Left renal pelvis (tissue), 4 donors: ENCODE data around the gene RRP1. TPM values are rescaled to one million over a fixed set of nuclear protein-coding genes. Genes with fewer than 3 reads are reported as not detected.
A peak's percentile ranks its signal among the peaks of the same experiment; 100 is the strongest.

Experiments
- DNase-seq, 4 donors: peaks; one replicate each; pipeline ENCODE4 v3.0.0-alpha.2; 2013; ENCODE audit warnings: low read depth in 4 of 4, low spot score in 3 of 4
- polyA plus RNA-seq, 4 donors: library from polyadenylated mRNA; unstranded; fragments of 120-200 nt; gene quantifications; one replicate each; pipeline ENCODE4 v1.2.1, GENCODE V29; 2013; ENCODE audit not compliant: insufficient read length in 4 of 4

Gene RRP1
- polyA plus RNA-seq, 4 donors: 23.4 to 35.9 (median 28.6) TPM

DNA sequence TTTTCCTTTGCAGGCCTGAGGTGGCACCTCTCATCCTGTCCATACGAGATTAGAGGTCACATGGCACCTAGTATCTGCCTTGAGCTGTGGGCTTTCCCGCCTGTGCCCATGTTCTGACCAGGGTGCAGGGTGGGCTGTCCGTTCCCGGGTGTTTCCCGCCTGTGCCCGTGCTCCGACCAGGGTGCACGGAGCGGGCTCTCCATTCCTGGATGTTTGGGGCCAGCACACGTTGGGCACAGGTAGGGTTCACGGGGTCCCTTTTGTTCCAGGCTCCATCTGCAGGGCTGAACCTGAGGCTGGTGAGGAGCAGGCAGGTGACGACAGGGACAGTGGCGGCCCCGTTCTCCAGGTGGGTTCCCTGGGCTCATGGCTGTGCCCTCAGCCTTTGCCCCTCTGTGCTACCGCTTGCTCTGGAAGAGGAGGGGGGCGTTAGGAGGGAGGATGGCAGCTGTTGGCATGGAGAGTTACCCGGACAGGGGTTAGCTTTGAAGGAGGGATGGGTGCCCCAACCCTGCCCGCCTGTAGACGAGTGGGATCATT lies 10.0 kb downstream of the RRP1 start:
- no peak for DNase-seq

DNA sequence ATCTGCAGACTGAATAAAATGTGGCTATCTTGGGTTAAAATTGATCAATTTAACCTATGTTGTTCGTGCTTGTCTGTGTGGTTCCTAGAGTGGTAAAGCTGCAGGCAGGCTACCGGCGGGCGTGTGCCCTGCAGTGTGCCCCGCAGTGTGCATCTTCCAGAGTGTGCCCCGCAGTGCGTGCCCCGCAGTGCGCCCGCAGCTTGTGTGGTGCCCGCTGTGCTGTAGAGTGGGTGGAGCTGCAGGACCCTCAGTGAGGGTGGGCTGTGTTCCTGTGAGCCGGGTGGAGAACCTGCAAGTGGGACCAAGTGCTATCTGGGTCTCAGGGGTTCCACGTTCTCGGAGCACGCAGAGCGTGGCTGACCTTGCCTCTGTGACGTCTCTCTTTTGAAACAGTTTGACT lies 10.7 kb downstream of the RRP1 start:
- DNase-seq: no peak

DNA sequence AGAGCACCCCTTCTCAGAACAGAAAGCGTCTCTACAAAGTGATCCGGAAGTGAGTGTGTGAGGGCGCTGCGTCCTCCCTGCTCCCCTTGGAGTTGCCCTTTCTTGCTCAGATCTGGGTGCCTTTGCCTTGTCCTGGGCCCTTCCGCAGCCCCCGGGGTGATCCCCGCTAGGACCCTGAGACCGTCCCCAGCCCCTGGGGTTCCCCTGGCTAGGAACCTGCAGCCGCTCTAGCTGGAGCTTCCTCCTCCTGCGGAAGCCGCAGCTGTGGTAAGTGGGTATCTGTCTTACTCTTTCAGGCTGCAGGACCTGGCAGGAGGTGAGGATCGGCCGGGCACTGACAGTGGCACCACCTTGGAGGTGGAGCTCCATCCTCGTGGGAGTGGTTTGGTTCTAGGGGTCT lies 11.2 kb downstream of the RRP1 start:
- no peak for DNase-seq

GRCh38 chr21:43801006-43801783 lies 11.8 kb downstream of the RRP1 start:
- DNase-seq: no peak

DNA sequence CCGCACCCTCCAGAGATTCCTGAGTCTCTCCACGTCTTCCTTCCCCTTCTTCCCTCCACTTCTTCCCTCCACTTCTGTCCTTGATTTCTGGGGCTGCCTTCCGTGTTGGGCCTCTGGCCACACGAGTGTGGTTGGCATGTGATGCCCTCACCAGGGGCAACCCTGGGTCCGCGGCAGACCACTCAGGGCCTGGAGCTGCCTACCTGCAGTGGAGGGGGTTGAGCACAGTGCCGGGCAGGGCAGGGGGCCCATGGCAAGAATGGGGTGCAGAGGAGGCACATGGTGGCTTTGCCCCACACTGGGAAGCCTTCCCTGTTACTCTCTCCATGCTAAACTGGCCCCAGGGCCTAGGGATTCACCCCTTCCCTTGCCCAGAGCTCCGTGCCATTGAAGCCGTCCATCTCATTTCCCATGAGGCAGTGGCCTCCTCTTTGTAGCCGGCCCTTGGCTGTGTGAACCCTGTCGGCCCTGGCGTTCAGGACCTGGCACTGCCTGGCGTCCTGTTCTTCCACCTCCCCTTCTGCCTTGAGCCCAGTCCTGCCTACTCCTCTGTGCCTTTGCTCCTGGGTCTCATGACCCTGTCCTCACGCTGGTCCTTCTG lies 13.4 kb downstream of the RRP1 start:
- no peak for DNase-seq

GRCh38 chr21:43803558-43804300 lies 14.4 kb downstream of the RRP1 start:
- DNase-seq: no peak

GRCh38 chr21:43805275-43805800 lies 16.0 kb downstream of the RRP1 start:
- no peak for DNase-seq

GRCh38 chr21:43806017-43806710 lies 16.8 kb downstream of the RRP1 start:
- DNase-seq: no peak

- DNase-seq: no peak
Measured at GRCh38 chr21:43808367-43808766, 19.0 kb downstream of the RRP1 start.

DNA sequence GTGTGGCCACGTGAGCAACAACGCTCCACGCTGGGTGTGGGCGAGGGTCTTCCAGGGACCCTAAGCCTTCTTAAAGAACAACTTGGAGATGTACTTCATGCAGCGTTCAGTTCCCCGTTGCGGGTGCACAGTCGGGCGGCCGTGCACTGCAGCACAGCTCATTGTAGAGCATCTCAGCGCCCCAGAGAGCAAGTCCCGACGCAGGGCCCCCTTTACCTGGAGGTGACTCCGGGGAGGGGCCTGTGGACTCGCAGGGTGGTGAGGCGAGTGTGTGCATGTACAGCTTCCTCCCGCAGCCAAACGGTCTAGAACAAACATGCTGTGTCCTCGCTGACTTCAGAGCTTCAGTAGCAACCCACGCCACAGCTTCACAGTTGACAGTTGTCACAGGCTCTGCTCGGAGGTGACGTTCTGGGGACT lies 19.5 kb downstream of the RRP1 start:
- DNase-seq: no peak

- DNase-seq: no peak
Measured at GRCh38 chr21:43809346-43809799, 20.0 kb downstream of the RRP1 start.

DNA sequence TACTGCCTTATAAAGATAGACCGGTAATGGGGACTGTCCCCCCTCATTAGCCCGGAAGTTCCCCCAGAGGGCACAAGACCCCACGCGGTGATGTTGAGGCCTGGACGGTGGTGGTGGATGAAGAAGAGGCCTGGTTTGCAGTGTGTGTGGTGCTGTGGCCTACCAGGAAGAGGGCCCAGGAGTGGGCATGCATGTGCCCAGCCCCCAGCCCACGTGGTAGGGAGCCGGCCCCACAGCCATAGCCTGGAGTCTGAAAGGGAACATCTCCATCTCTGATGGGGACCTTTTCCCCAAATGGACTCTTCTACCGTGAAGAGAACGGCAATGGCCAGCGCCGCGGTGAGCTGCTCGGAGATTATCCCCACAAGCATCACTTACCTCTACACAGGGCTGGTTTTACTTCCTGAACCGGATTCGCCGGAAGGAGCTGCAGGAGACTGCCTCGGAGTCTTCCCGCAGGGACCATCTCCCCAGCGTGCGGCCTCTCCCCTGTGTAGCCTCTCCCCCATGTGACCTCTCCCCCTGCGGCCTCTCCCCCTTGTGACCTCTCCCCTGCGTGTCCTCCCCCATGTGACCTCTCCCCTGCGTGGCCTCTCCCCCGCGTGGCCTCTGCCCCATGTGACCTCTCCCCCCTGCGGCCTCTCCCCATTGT lies 20.6 kb downstream of the RRP1 start:
- DNase-seq: no peak

GRCh38 chr21:43810505-43811261 lies 21.3 kb downstream of the RRP1 start:
- peak in 2 of 4 donors; percentile 37 to 44 for DNase-seq

DNA sequence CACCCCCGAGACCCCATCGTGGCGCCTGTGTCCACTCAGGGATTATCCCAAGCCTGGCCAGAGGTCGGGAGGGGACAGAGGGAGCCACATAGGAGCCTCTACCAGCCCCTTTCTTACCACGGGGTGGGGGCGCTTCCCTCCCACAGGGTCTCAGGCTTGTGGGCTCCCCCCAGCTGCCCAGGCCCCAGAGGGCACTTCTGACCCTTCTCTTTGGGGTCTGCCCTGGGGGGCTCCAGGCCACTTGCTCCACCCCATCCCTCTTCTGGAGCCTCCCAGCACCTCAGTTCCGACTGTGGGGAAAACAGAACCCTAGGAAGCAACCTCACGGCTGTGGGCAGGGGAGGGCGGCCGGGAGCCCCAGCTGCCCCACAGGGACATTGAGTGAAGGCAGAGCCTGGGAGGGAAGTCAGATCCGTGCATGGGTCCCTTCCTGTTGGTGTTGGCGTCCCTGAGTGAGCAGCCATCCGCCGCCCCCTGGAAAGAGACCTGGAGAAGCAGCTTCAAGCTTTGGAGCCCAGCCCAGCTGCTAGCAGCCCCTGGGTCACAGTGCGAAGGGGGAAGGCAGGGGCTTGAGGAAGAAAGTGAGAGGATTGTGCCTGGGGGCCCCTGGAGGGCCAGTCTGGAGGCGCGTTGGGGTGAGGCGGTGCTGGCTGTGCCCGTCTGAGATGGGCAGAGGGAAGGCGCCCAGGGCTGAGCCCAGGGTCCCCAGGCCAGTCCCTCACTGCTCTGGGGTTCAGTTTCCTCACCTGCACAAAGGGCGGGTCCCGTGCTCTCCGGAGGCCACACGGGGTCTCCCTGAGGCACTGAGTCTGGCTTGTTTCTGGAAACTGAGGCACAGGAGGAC lies 22.1 kb downstream of the RRP1 start:
- no peak for DNase-seq

GRCh38 chr21:43812139-43812821 lies 22.9 kb downstream of the RRP1 start:
- DNase-seq: no peak

GRCh38 chr21:43812957-43813655 lies 23.7 kb downstream of the RRP1 start:
- DNase-seq: no peak

GRCh38 chr21:43813656-43813980 lies 24.2 kb downstream of the RRP1 start:
- DNase-seq: no peak
